Eye (tissue), 1 donor: Measurements from ENCODE around the gene TAF1A.

Experiments used
- DNase-seq: peaks from one replicate; pipeline ENCODE4 v3.0.0-alpha.2; 2015

The TAF1A gene

GRCh38 chr1:222594789-222595188 is 5.1 kb upstream of the TAF1A start:
- DNase-seq: no peak

- DNase-seq: no peak
Observed at GRCh38 chr1:222592171-222592570, 2.4 kb upstream of the TAF1A start.

- DNase-seq: peak; percentile 2
Observed at GRCh38 chr1:222588135-222588534, 1.6 kb downstream of the TAF1A start.

GRCh38 chr1:222586842-222587241 is 2.9 kb downstream of the TAF1A start:
- DNase-seq: no peak

GRCh38 chr1:222583079-222583478 is 6.7 kb downstream of the TAF1A start:
- DNase-seq: no peak

- DNase-seq: no peak
Observed at GRCh38 chr1:222582099-222582774, 7.5 kb downstream of the TAF1A start.

- no peak for DNase-seq
Observed at GRCh38 chr1:222579316-222579715, 10.4 kb downstream of the TAF1A start.

- DNase-seq: no peak
Observed at GRCh38 chr1:222570837-222571236, 18.9 kb downstream of the TAF1A start.

- no peak for DNase-seq
Observed at GRCh38 chr1:222561656-222562055, 28.1 kb downstream of the TAF1A start.

- DNase-seq: no peak
Observed at GRCh38 chr1:222557574-222557973, 32.2 kb downstream of the TAF1A start.

GRCh38 chr1:222557148-222557547 is 32.6 kb downstream of the TAF1A start:
- no peak for DNase-seq

GRCh38 chr1:222555992-222556615 is 33.6 kb downstream of the TAF1A start:
- DNase-seq: peak; percentile 8

GRCh38 chr1:222554177-222554576 is 35.6 kb downstream of the TAF1A start:
- no peak for DNase-seq

- no peak for DNase-seq
Observed at GRCh38 chr1:222552882-222553281, 36.9 kb downstream of the TAF1A start.

- no peak for DNase-seq
Observed at GRCh38 chr1:222547944-222548671, 41.6 kb downstream of the TAF1A start, which contains the start of gene HHIPL2. Gene HHIPL2, minus strand, starts transcription at chr1:222548104. Its CDS starts 60 bp downstream, at chr1:222548044.

- DNase-seq: no peak
Observed at GRCh38 chr1:222547260-222547614, 42.5 kb downstream of the TAF1A start.

- DNase-seq: peak; percentile 64
Observed at GRCh38 chr1:222546548-222547259, 43.0 kb downstream of the TAF1A start.

GRCh38 chr1:222546091-222546490 is 43.6 kb downstream of the TAF1A start:
- no peak for DNase-seq

- DNase-seq: no peak
Observed at GRCh38 chr1:222543817-222544216, 45.9 kb downstream of the TAF1A start.

GRCh38 chr1:222540598-222540995 is 49.1 kb downstream of the TAF1A start:
- no peak for DNase-seq

- DNase-seq: no peak
Observed at GRCh38 chr1:222539951-222540597, 49.7 kb downstream of the TAF1A start.

GRCh38 chr1:222535455-222535854 is 54.3 kb downstream of the TAF1A start:
- DNase-seq: no peak

- DNase-seq: no peak
Observed at GRCh38 chr1:222530852-222531251, 58.9 kb downstream of the TAF1A start.
